Liver (tissue), 9 donors: ENCODE measurements around the gene PYY. TPM values are rescaled to one million over a fixed set of nuclear protein-coding genes. Genes with fewer than 3 reads are reported as not detected.
A peak's percentile ranks its signal among the peaks of the same experiment; 100 is the strongest.

Source experiments
- DNase-seq: peaks from one replicate; pipeline ENCODE4 v3.0.0-alpha.2; 2017; ENCODE audit warnings: low spot score
- H3K27ac ChIP-seq, 2 donors: one replicate each; pipeline ENCODE4 v1.7.0; 2013; ENCODE audit warnings: inconsistent platforms in 2 of 2, low read length in 2 of 2, control low read depth in 1 of 2, low read depth in 1 of 2, mild to moderate bottlenecking in 1 of 2
- H3K27me3 ChIP-seq, 4 donors: one replicate each; pipeline versions ENCODE4 v1.6.1 to v1.7.0; 2013; ENCODE audit warnings: low read length in 3 of 4, inconsistent platforms in 1 of 4, mild to moderate bottlenecking in 1 of 4, moderate library complexity in 1 of 4; ENCODE audit not compliant: control insufficient read depth in 4 of 4, insufficient read depth in 4 of 4
- H3K36me3 ChIP-seq, 4 donors: one replicate each; pipeline versions ENCODE4 v1.6.1 to v1.7.0; 2013; ENCODE audit warnings: low read length in 3 of 4, mild to moderate bottlenecking in 3 of 4, low read depth in 1 of 4, moderate library complexity in 1 of 4; ENCODE audit not compliant: control insufficient read depth in 4 of 4, insufficient read depth in 3 of 4
- H3K4me1 ChIP-seq, 4 donors: one replicate each; pipeline versions ENCODE4 v1.6.1 to v1.7.0; 2013; ENCODE audit warnings: low read length in 3 of 4, mild to moderate bottlenecking in 3 of 4, moderate library complexity in 1 of 4; ENCODE audit not compliant: control insufficient read depth in 4 of 4, insufficient read depth in 4 of 4
- H3K4me3 ChIP-seq, 3 donors: one replicate each; pipeline versions ENCODE4 v1.6.1 to v1.7.0; 2013; ENCODE audit warnings: low read length in 3 of 3, control low read depth in 1 of 3, low read depth in 1 of 3, mild to moderate bottlenecking in 1 of 3
- H3K9ac ChIP-seq, 2 donors: one replicate each; pipeline ENCODE4 v1.7.0; 2013; ENCODE audit warnings: low read length in 2 of 2, mild to moderate bottlenecking in 2 of 2, moderate library complexity in 2 of 2, control low read depth in 1 of 2, low read depth in 1 of 2
- H3K9me3 ChIP-seq, 4 donors: one replicate each; pipeline versions ENCODE4 v1.6.1 to v1.7.0; 2013; ENCODE audit warnings: low read length in 3 of 4; ENCODE audit not compliant: control insufficient read depth in 4 of 4
- EGR1 ChIP-seq, 2 donors: IDR thresholded peaks; 2 replicates each; pipeline ENCODE4 v1.6.1; 2016 to 2018; ENCODE audit warnings: antibody characterized with exemption in 2 of 2, low read depth in 2 of 2
- GABPA ChIP-seq, 2 donors: IDR thresholded peaks in 1 of 2; conservative IDR thresholded peaks in 1 of 2; 2 replicates each; pipeline ENCODE4 v1.6.1; 2016; ENCODE audit warnings: antibody characterized with exemption in 2 of 2, mild to moderate bottlenecking in 1 of 2, moderate library complexity in 1 of 2
- HNF4A ChIP-seq, 2 donors: conservative IDR thresholded peaks; 2 replicates each; pipeline ENCODE4 v1.6.1; 2016; ENCODE audit warnings: antibody characterized with exemption in 2 of 2, mild to moderate bottlenecking in 2 of 2
- HNF4G ChIP-seq: IDR thresholded peaks from 2 replicates; pipeline ENCODE4 v1.6.1; 2016; ENCODE audit warnings: antibody characterized with exemption
- RAD21 ChIP-seq, 2 donors: IDR thresholded peaks; 2 replicates each; pipeline ENCODE4 v1.6.1; 2016; ENCODE audit warnings: antibody characterized with exemption in 2 of 2, mild to moderate bottlenecking in 2 of 2
- RXRA ChIP-seq, 2 donors: IDR thresholded peaks; 2 replicates each; pipeline ENCODE4 v1.6.1; 2017 to 2018; ENCODE audit warnings: antibody characterized with exemption in 2 of 2, mild to moderate bottlenecking in 1 of 2
- SP1 ChIP-seq: IDR thresholded peaks from 2 replicates; pipeline ENCODE4 v1.6.1; 2018; ENCODE audit warnings: antibody characterized with exemption, mild to moderate bottlenecking
- TAF1 ChIP-seq: conservative IDR thresholded peaks from 2 replicates; pipeline ENCODE4 v1.6.1; 2016; ENCODE audit warnings: antibody characterized with exemption, mild to moderate bottlenecking
- YY1 ChIP-seq: IDR thresholded peaks from 2 replicates; pipeline ENCODE4 v1.6.1; 2016; ENCODE audit warnings: antibody characterized with exemption, mild to moderate bottlenecking
- WGBS: extraction: QIAGEN DNeasy Blood & Tissue Kit; methylation state at CpG from one replicate; pipeline ENCODE4 v1.1.7; 2013; 5-methylcytosine and 5-hydroxymethylcytosine counted together
- polyA plus RNA-seq, 2 donors: library from polyadenylated mRNA; stranded (reverse) in 1 of 2; unstranded in 1 of 2; fragments of 200-250 nt in 1 of 2; fragments of >200 nt in 1 of 2; fragmentation: Nextera tagmentation in 1 of 2; extraction: Ambion mirVana in 1 of 2; gene quantifications; one replicate each; pipeline versions ENCODE4 v1.2.1 to v1.2.3, GENCODE V29; 2013 to 2015
- total RNA-seq, 2 donors: library from RNA; depleted of rRNA; stranded (reverse); fragments of >200 nt; gene quantifications; one replicate each; pipeline ENCODE4 v1.2.3, GENCODE V29; 2014
- TF ChIP-seq, protein P1 (sequence below): fragments of 150-350 bp; IDR thresholded peaks from 2 replicates; pipeline ENCODE4 v1.5.1; 2017; ENCODE audit warnings: improper control_type of control experiment, low read depth, low read length; ENCODE audit not compliant: missing input control
- TF ChIP-seq, protein P2 (sequence below): IDR thresholded peaks from 2 replicates; pipeline ENCODE4 v1.6.1; 2016; ENCODE audit warnings: antibody characterized with exemption
- TF ChIP-seq, protein P3 (sequence below): IDR thresholded peaks from 2 replicates; pipeline ENCODE4 v1.6.1; 2016; ENCODE audit warnings: antibody characterized with exemption
- donor health status: healthy.
- donor health status: healthy.
- donor health status: healthy.
- donor health status: healthy.
- donor health status: healthy.

PYY gene
- total and polyA plus RNA-seq, 4 donors: 0.05 TPM; not detected in 3

DNA sequence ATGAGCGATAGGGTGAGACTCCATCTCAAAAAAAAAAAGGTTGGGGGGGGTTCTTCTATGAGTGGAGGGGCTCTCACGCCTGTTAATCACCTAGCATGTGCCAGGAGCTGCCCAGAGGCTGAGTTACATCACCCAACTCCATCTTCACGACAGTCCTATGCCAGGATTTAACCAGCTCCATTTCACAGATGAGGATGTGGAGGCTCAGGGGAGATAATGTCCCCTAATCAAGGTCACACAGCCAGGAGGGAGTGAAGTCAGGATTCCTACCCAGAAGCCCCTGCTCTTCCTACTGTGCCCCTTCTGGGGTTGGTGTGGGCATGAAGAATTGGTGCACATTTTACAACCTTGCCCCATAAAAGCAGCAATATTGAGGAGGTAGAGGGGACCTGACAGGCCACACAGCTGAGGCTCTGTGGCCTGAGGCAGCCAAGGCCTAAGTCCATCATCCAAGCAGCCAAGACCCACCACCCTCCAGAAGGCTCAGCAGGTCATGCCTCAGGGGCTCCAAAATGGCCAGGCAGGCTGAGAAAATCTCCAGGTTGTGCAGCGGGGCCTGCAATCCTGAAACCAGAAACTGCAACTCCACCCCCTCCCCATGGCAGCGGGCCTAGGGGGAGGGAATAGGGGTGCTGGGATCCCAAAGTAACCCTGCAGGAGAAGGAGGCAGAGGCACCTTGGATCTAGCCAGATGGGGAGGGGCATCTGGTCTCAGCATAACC lies 18.4 kb downstream of the PYY start:
- Histone ChIP-seq H3K27ac (no peak overlapping the region), H3K4me3 (no peak overlapping the region), H3K9ac (no peak overlapping the region), H3K36me3 (no peaks in the 10 kb centered on the region), H3K9me3 (no peaks in the 10 kb centered on the region), H3K27me3 (no peaks in the 10 kb centered on the region), H3K4me1 (peaks cover 5 to 13% (median 10%) of the 10 kb centered on the region in 4 donors)
- 94% methylated on average over 5 of the region's 5 CpGs for WGBS
- TF ChIP-seq, protein P1, sequence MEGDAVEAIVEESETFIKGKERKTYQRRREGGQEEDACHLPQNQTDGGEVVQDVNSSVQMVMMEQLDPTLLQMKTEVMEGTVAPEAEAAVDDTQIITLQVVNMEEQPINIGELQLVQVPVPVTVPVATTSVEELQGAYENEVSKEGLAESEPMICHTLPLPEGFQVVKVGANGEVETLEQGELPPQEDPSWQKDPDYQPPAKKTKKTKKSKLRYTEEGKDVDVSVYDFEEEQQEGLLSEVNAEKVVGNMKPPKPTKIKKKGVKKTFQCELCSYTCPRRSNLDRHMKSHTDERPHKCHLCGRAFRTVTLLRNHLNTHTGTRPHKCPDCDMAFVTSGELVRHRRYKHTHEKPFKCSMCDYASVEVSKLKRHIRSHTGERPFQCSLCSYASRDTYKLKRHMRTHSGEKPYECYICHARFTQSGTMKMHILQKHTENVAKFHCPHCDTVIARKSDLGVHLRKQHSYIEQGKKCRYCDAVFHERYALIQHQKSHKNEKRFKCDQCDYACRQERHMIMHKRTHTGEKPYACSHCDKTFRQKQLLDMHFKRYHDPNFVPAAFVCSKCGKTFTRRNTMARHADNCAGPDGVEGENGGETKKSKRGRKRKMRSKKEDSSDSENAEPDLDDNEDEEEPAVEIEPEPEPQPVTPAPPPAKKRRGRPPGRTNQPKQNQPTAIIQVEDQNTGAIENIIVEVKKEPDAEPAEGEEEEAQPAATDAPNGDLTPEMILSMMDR: no peak
- DNase-seq: no peak

DNA sequence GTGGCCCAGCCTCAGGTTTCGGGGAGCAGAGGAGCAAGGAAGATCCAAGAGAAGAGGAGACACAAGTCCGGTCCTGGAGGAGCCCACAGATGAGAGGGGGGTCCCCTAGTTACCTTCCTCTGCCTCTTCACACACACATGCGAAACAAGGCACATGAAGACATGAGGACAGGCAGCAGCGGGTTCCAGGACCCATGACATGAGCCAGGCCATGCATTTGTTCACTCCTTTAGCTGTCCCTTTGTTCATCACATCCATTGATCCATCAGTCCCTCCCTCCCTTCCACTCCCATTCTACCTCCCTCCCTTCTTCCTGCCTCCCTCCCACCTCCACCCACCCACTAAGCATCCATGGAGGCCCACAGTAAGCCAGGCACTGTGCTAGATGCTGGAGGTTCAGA lies 20.8 kb downstream of the PYY start:
- Histone ChIP-seq H3K27me3 (no peaks in the 10 kb centered on the region), H3K9ac (no peak overlapping the region), H3K4me3 (no peak overlapping the region), H3K4me1 (peaks cover 5 to 11% (median 8%) of the 10 kb centered on the region in 4 donors), H3K9me3 (no peaks in the 10 kb centered on the region), H3K36me3 (no peaks in the 10 kb centered on the region), H3K27ac (no peak overlapping the region)
- DNase-seq: no peak
- no peak for TF ChIP-seq HNF4G
- 95% methylated on average over 4 of the region's 4 CpGs for WGBS

DNA sequence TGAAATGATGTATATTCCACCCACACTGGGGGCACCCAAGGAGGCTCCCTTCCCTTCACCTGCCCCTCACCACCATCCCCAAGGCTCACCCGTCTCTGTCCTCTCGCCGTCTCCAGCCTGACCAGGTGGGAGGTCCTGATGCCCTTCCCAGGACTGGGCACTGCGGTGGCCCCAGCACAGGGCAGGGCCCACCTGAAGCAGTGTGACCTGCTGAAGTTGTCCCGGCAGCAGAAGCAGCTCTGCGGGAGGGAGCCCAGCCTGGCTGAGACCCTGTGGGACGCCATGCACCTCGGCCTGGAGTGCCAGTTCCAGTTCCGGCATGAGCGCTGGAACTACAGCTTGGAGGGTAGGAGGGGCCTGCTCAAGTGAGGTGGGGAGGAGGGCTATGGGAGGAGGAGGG lies 21.4 kb downstream of the PYY start:
- Histone ChIP-seq H3K27me3 (no peaks in the 10 kb centered on the region), H3K9me3 (no peaks in the 10 kb centered on the region), H3K27ac (no peak overlapping the region), H3K4me1 (peaks cover 3 to 9% (median 6%) of the 10 kb centered on the region in 4 donors), H3K9ac (no peak overlapping the region), H3K4me3 (no peak overlapping the region), H3K36me3 (no peaks in the 10 kb centered on the region)
- DNase-seq: no peak
- 95% methylated on average over 10 of the region's 10 CpGs for whole genome bisulfite sequencing
- no peak for TF ChIP-seq EGR1 (IDR thresholded peaks at IDR 0.05; ENCODE audit: low read depth in 2 of 2)
- no peak for TF ChIP-seq TAF1

DNA sequence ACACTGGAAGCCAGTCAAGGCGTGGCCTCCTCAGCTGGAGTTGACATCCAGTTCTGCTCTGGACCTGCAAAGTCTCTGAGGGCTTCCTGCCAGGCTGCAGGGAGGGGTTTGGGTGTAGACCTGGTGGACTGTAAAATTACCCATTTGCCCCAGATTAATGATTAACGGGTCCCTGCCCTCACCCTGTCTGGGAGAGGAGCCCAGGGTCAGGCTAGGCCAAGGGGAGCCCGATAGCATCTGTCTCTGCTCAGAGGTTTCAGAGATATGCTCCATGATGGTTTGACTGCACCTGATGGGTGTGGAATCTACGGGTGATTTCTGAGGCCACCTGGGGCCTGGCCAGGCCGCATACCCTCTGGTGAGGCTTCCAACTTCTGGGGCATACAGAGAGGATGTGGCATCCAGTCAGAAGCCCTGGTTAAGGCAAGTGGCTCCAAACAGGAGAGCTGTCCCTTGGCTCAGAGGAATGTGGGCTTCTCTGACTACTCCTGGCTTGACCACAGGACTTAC lies 22.6 kb downstream of the PYY start:
- WGBS: 33% methylated on average over 5 of the region's 5 CpGs
- Histone ChIP-seq H3K27me3 (peaks cover 0 to 2% (median 0%) of the 10 kb centered on the region in 4 donors), H3K4me1 (peaks cover 7 to 16% (median 10%) of the 10 kb centered on the region in 4 donors), H3K4me3 (no peak overlapping the region), H3K9me3 (no peaks in the 10 kb centered on the region), H3K9ac (no peak overlapping the region), H3K27ac (no peak overlapping the region), H3K36me3 (no peaks in the 10 kb centered on the region)
- DNase-seq: peak; percentile 65
- TF ChIP-seq RAD21 (IDR thresholded peaks at IDR 0.05): peak in 1 of 2 donors; percentile 6
- TF ChIP-seq, protein P1: no peak
- TF ChIP-seq RXRA (IDR thresholded peaks at IDR 0.05): peak; percentile 89 to 90
- peak; percentile 74 for TF ChIP-seq SP1
- TF ChIP-seq EGR1 (IDR thresholded peaks at IDR 0.05; ENCODE audit: low read depth in 2 of 2): no peak
- no peak for TF ChIP-seq YY1
- TF ChIP-seq HNF4G: no peak
- peak; percentile 41 to 60 for TF ChIP-seq HNF4A (conservative IDR thresholded peaks at IDR 0.05)
- TF ChIP-seq GABPA (IDR thresholded peaks at IDR 0.05 in 1 of 2, conservative IDR thresholded peaks at IDR 0.05 in 1 of 2): no peak
- TF ChIP-seq, protein P2, sequence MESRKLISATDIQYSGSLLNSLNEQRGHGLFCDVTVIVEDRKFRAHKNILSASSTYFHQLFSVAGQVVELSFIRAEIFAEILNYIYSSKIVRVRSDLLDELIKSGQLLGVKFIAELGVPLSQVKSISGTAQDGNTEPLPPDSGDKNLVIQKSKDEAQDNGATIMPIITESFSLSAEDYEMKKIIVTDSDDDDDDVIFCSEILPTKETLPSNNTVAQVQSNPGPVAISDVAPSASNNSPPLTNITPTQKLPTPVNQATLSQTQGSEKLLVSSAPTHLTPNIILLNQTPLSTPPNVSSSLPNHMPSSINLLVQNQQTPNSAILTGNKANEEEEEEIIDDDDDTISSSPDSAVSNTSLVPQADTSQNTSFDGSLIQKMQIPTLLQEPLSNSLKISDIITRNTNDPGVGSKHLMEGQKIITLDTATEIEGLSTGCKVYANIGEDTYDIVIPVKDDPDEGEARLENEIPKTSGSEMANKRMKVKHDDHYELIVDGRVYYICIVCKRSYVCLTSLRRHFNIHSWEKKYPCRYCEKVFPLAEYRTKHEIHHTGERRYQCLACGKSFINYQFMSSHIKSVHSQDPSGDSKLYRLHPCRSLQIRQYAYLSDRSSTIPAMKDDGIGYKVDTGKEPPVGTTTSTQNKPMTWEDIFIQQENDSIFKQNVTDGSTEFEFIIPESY: no peak
- TF ChIP-seq, protein P3, sequence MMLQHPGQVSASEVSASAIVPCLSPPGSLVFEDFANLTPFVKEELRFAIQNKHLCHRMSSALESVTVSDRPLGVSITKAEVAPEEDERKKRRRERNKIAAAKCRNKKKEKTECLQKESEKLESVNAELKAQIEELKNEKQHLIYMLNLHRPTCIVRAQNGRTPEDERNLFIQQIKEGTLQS: no peak
